ENCODE results near the gene TRIP13.

TRIP13 gene

DNA sequence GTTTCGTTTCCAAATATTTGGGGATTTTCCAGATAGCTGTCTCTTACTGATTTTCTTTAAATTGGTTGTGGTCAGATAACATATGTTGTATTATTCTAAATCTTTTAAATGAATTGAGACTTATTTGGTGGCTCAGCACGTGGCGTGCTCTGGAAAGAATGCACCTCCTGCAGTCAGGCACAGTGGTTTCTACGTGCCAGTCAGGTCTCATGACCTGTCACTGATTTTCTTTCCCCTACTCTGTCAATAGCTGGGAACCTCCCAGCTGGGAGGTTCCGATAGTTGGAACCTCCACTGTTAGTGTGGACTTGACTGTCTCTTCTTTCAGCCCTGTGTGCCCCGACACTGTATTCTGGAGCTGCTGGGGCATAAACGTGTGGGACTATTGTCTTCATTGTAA, 27.6 kb downstream of the TRIP13 start:
- Mint-ChIP-seq H3K27ac (no peak overlapping the region), H3K9me3 (no peaks in the 10 kb centered on the region), H3K4me3 (no peak overlapping the region), H3K36me3 (ENCODE audit: low read depth) (peaks cover 12% of the 10 kb centered on the region), H3K27me3 (ENCODE audit: low read depth) (peaks cover 17% of the 10 kb centered on the region), H3K4me1 (no peaks in the 10 kb centered on the region)
- TF ChIP-seq, protein P1, sequence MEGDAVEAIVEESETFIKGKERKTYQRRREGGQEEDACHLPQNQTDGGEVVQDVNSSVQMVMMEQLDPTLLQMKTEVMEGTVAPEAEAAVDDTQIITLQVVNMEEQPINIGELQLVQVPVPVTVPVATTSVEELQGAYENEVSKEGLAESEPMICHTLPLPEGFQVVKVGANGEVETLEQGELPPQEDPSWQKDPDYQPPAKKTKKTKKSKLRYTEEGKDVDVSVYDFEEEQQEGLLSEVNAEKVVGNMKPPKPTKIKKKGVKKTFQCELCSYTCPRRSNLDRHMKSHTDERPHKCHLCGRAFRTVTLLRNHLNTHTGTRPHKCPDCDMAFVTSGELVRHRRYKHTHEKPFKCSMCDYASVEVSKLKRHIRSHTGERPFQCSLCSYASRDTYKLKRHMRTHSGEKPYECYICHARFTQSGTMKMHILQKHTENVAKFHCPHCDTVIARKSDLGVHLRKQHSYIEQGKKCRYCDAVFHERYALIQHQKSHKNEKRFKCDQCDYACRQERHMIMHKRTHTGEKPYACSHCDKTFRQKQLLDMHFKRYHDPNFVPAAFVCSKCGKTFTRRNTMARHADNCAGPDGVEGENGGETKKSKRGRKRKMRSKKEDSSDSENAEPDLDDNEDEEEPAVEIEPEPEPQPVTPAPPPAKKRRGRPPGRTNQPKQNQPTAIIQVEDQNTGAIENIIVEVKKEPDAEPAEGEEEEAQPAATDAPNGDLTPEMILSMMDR (IDR thresholded peaks at IDR 0.05; ENCODE audit: unreplicated experiment in 3 of 3): no peak

GRCh38 chr5:921456-922435, 29.1 kb downstream of the TRIP13 start:
- Mint-ChIP-seq H3K36me3 (ENCODE audit: low read depth) (peaks cover 12% of the 10 kb centered on the region), H3K27ac (no peak overlapping the region), H3K27me3 (ENCODE audit: low read depth) (peaks cover 32% of the 10 kb centered on the region), H3K4me3 (no peak overlapping the region), H3K4me1 (peaks cover 8% of the 10 kb centered on the region), H3K9me3 (no peaks in the 10 kb centered on the region)
- TF ChIP-seq, protein P1 (IDR thresholded peaks at IDR 0.05; ENCODE audit: unreplicated experiment in 3 of 3): no peak

- TF ChIP-seq, protein P1 (IDR thresholded peaks at IDR 0.05; ENCODE audit: unreplicated experiment in 3 of 3): no peak
- Mint-ChIP-seq H3K27me3 (ENCODE audit: low read depth) (peaks cover 39% of the 10 kb centered on the region), H3K27ac (no peak overlapping the region), H3K36me3 (ENCODE audit: low read depth) (peaks cover 9% of the 10 kb centered on the region), H3K9me3 (no peaks in the 10 kb centered on the region), H3K4me1 (peaks cover 8% of the 10 kb centered on the region), H3K4me3 (no peak overlapping the region)
Measured at GRCh38 chr5:922436-923280, 30.0 kb downstream of the TRIP13 start.

- peaks cover 8% of the 10 kb centered on the region for H3K4me1 Mint-ChIP-seq
- H3K27ac Mint-ChIP-seq: no peak overlapping the region
- peaks cover 5% of the 10 kb centered on the region for H3K36me3 Mint-ChIP-seq (ENCODE audit: low read depth)
- H3K27me3 Mint-ChIP-seq (ENCODE audit: low read depth): peaks cover 46% of the 10 kb centered on the region
- no peaks in the 10 kb centered on the region for H3K9me3 Mint-ChIP-seq
- TF ChIP-seq, protein P1 (IDR thresholded peaks at IDR 0.05; ENCODE audit: unreplicated experiment in 3 of 3): peak; percentile 93 to 99 (median 99)
- H3K4me3 Mint-ChIP-seq: peak overlapping the region in 1 of 3 experiments; percentile 35
Measured at GRCh38 chr5:923281-923873, 30.7 kb downstream of the TRIP13 start.

DNA sequence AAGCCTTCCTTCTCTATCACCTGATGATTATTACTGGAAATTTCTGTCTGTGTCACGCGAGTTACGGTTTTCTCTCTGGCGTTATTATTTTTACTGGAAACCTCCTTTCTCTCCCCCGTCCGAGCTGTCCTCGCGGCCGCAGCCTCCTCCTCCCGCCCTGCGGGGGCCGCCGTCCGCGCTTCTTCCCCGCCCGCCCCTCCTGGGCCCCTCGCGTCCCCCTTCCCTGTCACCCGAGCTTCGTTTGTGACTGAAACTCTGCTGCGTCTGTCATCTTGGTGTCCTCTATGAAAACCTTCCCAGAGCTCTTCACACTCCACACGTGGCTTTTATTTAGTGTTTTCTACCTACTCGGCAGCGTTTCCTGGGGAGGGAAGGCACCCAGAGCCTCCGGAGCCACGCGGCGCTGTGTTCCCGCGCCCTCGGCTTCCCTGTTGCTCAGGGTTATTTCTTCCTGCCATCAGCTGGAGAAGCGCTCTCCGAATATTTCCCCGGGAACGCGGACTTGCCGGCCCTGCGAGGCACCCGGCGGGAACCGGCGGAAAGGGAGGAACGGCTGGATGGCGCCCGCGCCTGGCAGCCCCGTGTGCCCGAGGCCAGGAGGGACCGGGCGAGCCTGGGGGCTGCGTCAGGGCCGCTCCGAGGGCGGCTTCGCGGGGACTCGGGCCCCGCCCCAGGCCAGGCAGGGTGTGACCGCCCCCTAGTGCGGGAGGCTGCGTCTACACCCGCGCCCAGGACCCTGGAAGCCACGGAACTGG, 33.9 kb downstream of the TRIP13 start:
- Mint-ChIP-seq H3K36me3 (ENCODE audit: low read depth) (no peaks in the 10 kb centered on the region), H3K9me3 (no peaks in the 10 kb centered on the region), H3K27me3 (ENCODE audit: low read depth) (peaks cover 60% of the 10 kb centered on the region), H3K4me1 (peaks cover 8% of the 10 kb centered on the region), H3K27ac (no peak overlapping the region), H3K4me3 (peak overlapping the region; percentile 68 to 80 (median 73))
- TF ChIP-seq, protein P1 (IDR thresholded peaks at IDR 0.05; ENCODE audit: unreplicated experiment in 3 of 3): peak; percentile 44 to 63 (median 49)
